HK-2 (cell line): ENCODE results near the gene RCAN1.
"Not testable (repeated sequence)": the region's sequence is repeated elsewhere in the genome, so short reads cannot be mapped to it uniquely, and the experiment has no call there.

Experiments used
- DNase-seq: peaks from one replicate; pipeline ENCODE4 v3.0.0-alpha.2; 2018; ENCODE audit not compliant: unreplicated experiment

The RCAN1 gene

GRCh38 chr21:34568801-34569200 lies 46.1 kb downstream of the RCAN1 start:
- DNase-seq = not testable (repeated sequence)

GRCh38 chr21:34567604-34568155 lies 47.2 kb downstream of the RCAN1 start:
- no peak for DNase-seq

- DNase-seq = no peak
Observed at GRCh38 chr21:34565238-34565637, 49.7 kb downstream of the RCAN1 start.

- not testable (repeated sequence) for DNase-seq
Observed at GRCh38 chr21:34563370-34563769, 51.5 kb downstream of the RCAN1 start.

GRCh38 chr21:34561806-34562205 lies 53.1 kb downstream of the RCAN1 start:
- no peak for DNase-seq

- no peak for DNase-seq
Observed at GRCh38 chr21:34560609-34561008, 54.3 kb downstream of the RCAN1 start.

- no peak for DNase-seq
Observed at GRCh38 chr21:34560021-34560420, 54.9 kb downstream of the RCAN1 start.

GRCh38 chr21:34559089-34559631 lies 55.8 kb downstream of the RCAN1 start:
- no peak for DNase-seq

GRCh38 chr21:34558166-34558565 lies 56.7 kb downstream of the RCAN1 start:
- no peak for DNase-seq

GRCh38 chr21:34557261-34557660 lies 57.7 kb downstream of the RCAN1 start:
- DNase-seq = no peak

GRCh38 chr21:34554670-34555069 lies 60.2 kb downstream of the RCAN1 start:
- DNase-seq = not testable (repeated sequence)

- DNase-seq = no peak
Observed at GRCh38 chr21:34554227-34554626, 60.7 kb downstream of the RCAN1 start.

- no peak for DNase-seq
Observed at GRCh38 chr21:34553151-34553952, 61.6 kb downstream of the RCAN1 start.

GRCh38 chr21:34552360-34553098 lies 62.4 kb downstream of the RCAN1 start:
- no peak for DNase-seq

- no peak for DNase-seq
Observed at GRCh38 chr21:34550182-34550799, 64.6 kb downstream of the RCAN1 start.

GRCh38 chr21:34548781-34549376 lies 66.0 kb downstream of the RCAN1 start:
- DNase-seq = no peak

GRCh38 chr21:34546542-34546941 lies 68.4 kb downstream of the RCAN1 start:
- no peak for DNase-seq

GRCh38 chr21:34545079-34545884 lies 69.6 kb downstream of the RCAN1 start:
- DNase-seq = peak; percentile 20

- no peak for DNase-seq
Observed at GRCh38 chr21:34544032-34544496, 70.8 kb downstream of the RCAN1 start.

- DNase-seq = no peak
Observed at GRCh38 chr21:34543017-34543416, 71.9 kb downstream of the RCAN1 start.

- no peak for DNase-seq
Observed at GRCh38 chr21:34540206-34540605, 74.7 kb downstream of the RCAN1 start.
